WTC11 (cell line): Measurements from ENCODE around the gene TAF11L8. TPM values are rescaled to one million over a fixed set of nuclear protein-coding genes. Genes with fewer than 3 reads are reported as not detected.
"Not testable (repeated sequence)": the region's sequence is repeated elsewhere in the genome, so short reads cannot be mapped to it uniquely, and the experiment has no call there.

Experiments
- ATAC-seq: fragments of 200-7000 bp; cut with Tn5 transposase; 2 replicates; pipeline ENCODE4 v1.10.0; 2021; ENCODE audit warnings: mild to moderate bottlenecking, moderate library complexity
- Bru-seq: library from RNA; stranded (reverse); fragments of 400-500 nt; gene quantifications from one replicate; lab custom pipeline; 2021; lab: Mats Ljungman, UMichigan
- CTCF ChIA-PET: fragments of 300-600 bp; sonication (Branson Sonifier 250); formaldehyde crosslinking; loops from one replicate; lab custom pipeline; 2021; ENCODE audit warnings: antibody characterized with exemption; lab: Charles Lee
- POLR2A ChIA-PET: fragments of 350-600 bp; sonication (Branson Sonifier 250); formaldehyde crosslinking; loops from one replicate; lab custom pipeline; 2021; ENCODE audit warnings: antibody characterized with exemption; lab: Charles Lee
- DNase-seq: peaks from one replicate; pipeline ENCODE4 v3.0.0; 2021; ENCODE audit warnings: low spot score
- H3K27ac Mint-ChIP-seq: 2 replicates; pipeline ENCODE4 v1.8.0; 2021; ENCODE audit warnings: mixed read lengths
- H3K27me3 Mint-ChIP-seq: 2 replicates; pipeline ENCODE4 v1.8.0; 2021; ENCODE audit warnings: low read depth, mild to moderate bottlenecking, moderate library complexity, mixed read lengths
- H3K36me3 Mint-ChIP-seq: 2 replicates; pipeline ENCODE4 v1.8.0; 2021; ENCODE audit warnings: mixed read lengths
- H3K4me1 Mint-ChIP-seq: 2 replicates; pipeline ENCODE4 v1.8.0; 2022; ENCODE audit warnings: mixed read lengths
- H3K4me3 Mint-ChIP-seq: 2 replicates; pipeline ENCODE4 v1.8.0; 2021; ENCODE audit warnings: mild to moderate bottlenecking, moderate library complexity, mixed read lengths
- H3K9me3 Mint-ChIP-seq: 2 replicates; pipeline ENCODE4 v1.8.0; 2021; ENCODE audit warnings: mixed read lengths
- CREB1 ChIP-seq: sonication (generic); formaldehyde crosslinking; IDR thresholded peaks from 2 replicates; pipeline ENCODE4 v1.8.0; 2023; ENCODE audit warnings: mild to moderate bottlenecking, missing genetic modification reagents
- E2F1 ChIP-seq: sonication (generic); formaldehyde crosslinking; IDR thresholded peaks from 2 replicates; pipeline ENCODE4 v1.8.0; 2022; ENCODE audit warnings: mild to moderate bottlenecking, missing genetic modification reagents
- ETV6 ChIP-seq: sonication (generic); formaldehyde crosslinking; IDR thresholded peaks from 2 replicates; pipeline ENCODE4 v1.8.1; 2022; ENCODE audit warnings: mild to moderate bottlenecking, missing genetic modification reagents
- FOXJ3 ChIP-seq: sonication (generic); formaldehyde crosslinking; IDR thresholded peaks from 2 replicates; pipeline ENCODE4 v1.9.0; 2021; ENCODE audit warnings: missing genetic modification reagents, mild to moderate bottlenecking, borderline replicate concordance
- IRF1 ChIP-seq: sonication (generic); formaldehyde crosslinking; IDR thresholded peaks from 2 replicates; pipeline ENCODE4 v1.8.0; 2023; ENCODE audit warnings: missing genetic modification reagents
- JAZF1 ChIP-seq: fragments of 250-450 bp; sonication (Bioruptor Pico); IDR thresholded peaks from 2 replicates; pipeline ENCODE4 v1.9.0; 2021; ENCODE audit warnings: moderate library complexity, mild to moderate bottlenecking, inconsistent platforms
- MYBL2 ChIP-seq: sonication (generic); formaldehyde crosslinking; IDR thresholded peaks from 2 replicates; pipeline ENCODE4 v1.8.1; 2023; ENCODE audit warnings: mild to moderate bottlenecking, moderate library complexity, missing genetic modification reagents
- NFATC4 ChIP-seq: fragments of 250-450 bp; sonication (Bioruptor Pico); IDR thresholded peaks from 2 replicates; pipeline ENCODE4 v1.9.0; 2021; ENCODE audit warnings: mild to moderate bottlenecking
- RELA ChIP-seq: sonication (generic); formaldehyde crosslinking; IDR thresholded peaks from 2 replicates; pipeline ENCODE4 v1.8.1; 2022; ENCODE audit warnings: missing genetic modification reagents, mild to moderate bottlenecking, borderline replicate concordance
- TCF7 ChIP-seq: sonication (generic); formaldehyde crosslinking; IDR thresholded peaks from 2 replicates; pipeline ENCODE4 v1.8.0; 2022; ENCODE audit warnings: mild to moderate bottlenecking, low read depth, missing genetic modification reagents, moderate library complexity
- ZBTB21 ChIP-seq: sonication (generic); formaldehyde crosslinking; IDR thresholded peaks from 2 replicates; pipeline ENCODE4 v1.8.1; 2023; ENCODE audit warnings: mild to moderate bottlenecking, missing genetic modification reagents, borderline replicate concordance
- ZBTB43 ChIP-seq: sonication (generic); formaldehyde crosslinking; IDR thresholded peaks from 2 replicates; pipeline ENCODE4 v1.8.1; 2023; ENCODE audit warnings: mild to moderate bottlenecking, missing genetic modification reagents
- ZMAT4 ChIP-seq: fragments of 250-450 bp; sonication (Bioruptor Pico); IDR thresholded peaks from 2 replicates; pipeline ENCODE4 v1.9.0; 2021; ENCODE audit warnings: mild to moderate bottlenecking
- ZNF121 ChIP-seq: sonication (generic); formaldehyde crosslinking; IDR thresholded peaks from 2 replicates; pipeline ENCODE4 v1.8.0; 2023; ENCODE audit warnings: missing genetic modification reagents
- ZNF219 ChIP-seq: sonication (generic); formaldehyde crosslinking; IDR thresholded peaks from 2 replicates; pipeline ENCODE4 v1.8.0; 2023; ENCODE audit warnings: missing genetic modification reagents, mild to moderate bottlenecking, borderline replicate concordance
- ZNF232 ChIP-seq: sonication (generic); formaldehyde crosslinking; IDR thresholded peaks from 2 replicates; pipeline ENCODE4 v1.8.0; 2022; ENCODE audit warnings: mild to moderate bottlenecking, missing genetic modification reagents
- ZNF416 ChIP-seq: fragments of 250-450 bp; sonication (Bioruptor Pico); IDR thresholded peaks from 2 replicates; pipeline ENCODE4 v1.9.0; 2021; ENCODE audit warnings: mild to moderate bottlenecking, inconsistent platforms
- ZNF423 ChIP-seq: fragments of 250-450 bp; sonication (Bioruptor Pico); IDR thresholded peaks from 2 replicates; pipeline ENCODE4 v2.1.2; 2022; ENCODE audit warnings: mild to moderate bottlenecking, moderate library complexity
- ZNF512 ChIP-seq: sonication (generic); formaldehyde crosslinking; IDR thresholded peaks from 2 replicates; pipeline ENCODE4 v1.8.1; 2022; ENCODE audit warnings: missing genetic modification reagents, borderline replicate concordance
- ZSCAN18 ChIP-seq: fragments of 250-450 bp; sonication (Bioruptor Pico); IDR thresholded peaks from 2 replicates; pipeline ENCODE4 v2.1.2; 2022; ENCODE audit warnings: mild to moderate bottlenecking, moderate library complexity
- long read RNA-seq, 3 experiments: library from RNA in 1 of 3; library from capped mRNA in 1 of 3; library from polyadenylated mRNA in 1 of 3; unstranded in 2 of 3; stranded (forward) in 1 of 3; transcript quantifications; one replicate each; pipeline ENCODE4 v2.0.0, GENCODE V29; 2021
- total RNA-seq: library from RNA; stranded (reverse); gene quantifications from 3 replicates; pipeline ENCODE4 v1.2.3, GENCODE V29; 2021

The TAF11L8 gene
- total RNA-seq (not detected in 3 replicates), Bru-seq, nascent RNA (not detected)
- long read RNA-seq, experiment 1 = 0 reads
- long read RNA-seq, experiment 2 = 0 reads
- long read RNA-seq, experiment 3 = 0 reads

GRCh38 chr5:17590860-17591259, at the start of gene TAF11L8:
TAF11L8 (minus strand) TSS chr5:17590960.
- CTCF ChIA-PET, POLR2A ChIA-PET, H3K27ac Mint-ChIP-seq, ATAC-seq, H3K27me3 Mint-ChIP-seq, DNase-seq, H3K36me3 Mint-ChIP-seq, H3K4me1 Mint-ChIP-seq, H3K4me3 Mint-ChIP-seq, H3K9me3 Mint-ChIP-seq: not testable (repeated sequence)

GRCh38 chr5:17634160-17634559, 43.4 kb upstream of the TAF11L8 start, which contains the start of gene TAF11L14:
TAF11L14 (plus strand) TSS chr5:17634460.
- CTCF ChIA-PET = no interaction called here
- Mint-ChIP-seq H3K27ac (0 out of 2 replicates have a peak within 1 kb of the TSS, but pooled peaks have one; percentile 43), H3K9me3 (no peaks in the 10 kb centered on the region), H3K36me3 (no peaks in the 10 kb centered on the region), H3K4me1 (no peaks in the 10 kb centered on the region), H3K27me3 (no peaks in the 10 kb centered on the region), H3K4me3 (no peak within 1 kb of the TSS)
- POLR2A ChIA-PET = no interaction called here
- DNase-seq = no peak
- TF ChIP-seq ZMAT4 (CRISPR knock-in tag) = no peak
- TF ChIP-seq ZNF423 = no peak
- TF ChIP-seq IRF1 (CRISPR knock-in tag) = no peak
- TF ChIP-seq JAZF1 = no peak
- no peak for TF ChIP-seq TCF7 (CRISPR knock-in tag)
- no peak for TF ChIP-seq ZNF219
- no peak for TF ChIP-seq ZBTB43 (CRISPR knock-in tag)
- TF ChIP-seq MYBL2 (CRISPR knock-in tag) = no peak
- no peak for TF ChIP-seq CREB1
- no peak for TF ChIP-seq NFATC4 (CRISPR knock-in tag)
- TF ChIP-seq ZNF121 = no peak
- no peak for TF ChIP-seq ZNF416 (CRISPR knock-in tag)
- TF ChIP-seq ZBTB21 = no peak
- TF ChIP-seq FOXJ3 (CRISPR knock-in tag) = no peak
- no peak for TF ChIP-seq ZNF512 (CRISPR knock-in tag)
- no peak for TF ChIP-seq E2F1 (CRISPR knock-in tag)
- no peak for TF ChIP-seq ETV6 (CRISPR knock-in tag)
- no peak for TF ChIP-seq ZSCAN18
- no peak for TF ChIP-seq RELA (CRISPR knock-in tag)
- no peak for TF ChIP-seq ZNF232 (CRISPR knock-in tag)
- TF ChIP-seq, all 79 proteins: peak for 0
- no peak for ATAC-seq

GRCh38 chr5:17631788-17632187, 41.0 kb upstream of the TAF11L8 start, which contains the start of gene TAF11L13:
TAF11L13 (plus strand) TSS chr5:17632088.
- H3K9me3 Mint-ChIP-seq, CTCF ChIA-PET, H3K4me1 Mint-ChIP-seq, H3K27ac Mint-ChIP-seq, H3K4me3 Mint-ChIP-seq, ATAC-seq, H3K27me3 Mint-ChIP-seq, H3K36me3 Mint-ChIP-seq, POLR2A ChIA-PET, DNase-seq: not testable (repeated sequence)
